Subcutaneous preadipocyte (primary cell): ENCODE results near the gene RHBDL2. TPM values are rescaled to one million over a fixed set of nuclear protein-coding genes. Genes with fewer than 3 reads are reported as not detected.

ENCODE experiments used
- small RNA-seq: library from RNA; depleted of rRNA; stranded (forward); fragments of <200 nt; gene quantifications from one replicate; pipeline ENCODE3, GENCODE V24; 2012
- total RNA-seq: library from RNA; depleted of rRNA; stranded (reverse); fragments of >200 nt; gene quantifications from 2 replicates; pipeline ENCODE4 v1.2.3, GENCODE V29; 2012

The RHBDL2 gene
- 0.37 and 0.39 TPM in 2 replicates for total RNA-seq

GRCh38 chr1:38941527-38942019 is at the start of gene RHBDL2:
Gene RHBDL2 (minus strand): TSS chr1:38941830. CDS start chr1:38919212, 22,618 bp downstream.

GRCh38 chr1:38990738-38991637 is 49.4 kb upstream of the RHBDL2 start, which contains the start of gene AKIRIN1:
Gene AKIRIN1 (plus strand): TSS chr1:38991276. CDS start chr1:38991381, 105 bp downstream.

DNA sequence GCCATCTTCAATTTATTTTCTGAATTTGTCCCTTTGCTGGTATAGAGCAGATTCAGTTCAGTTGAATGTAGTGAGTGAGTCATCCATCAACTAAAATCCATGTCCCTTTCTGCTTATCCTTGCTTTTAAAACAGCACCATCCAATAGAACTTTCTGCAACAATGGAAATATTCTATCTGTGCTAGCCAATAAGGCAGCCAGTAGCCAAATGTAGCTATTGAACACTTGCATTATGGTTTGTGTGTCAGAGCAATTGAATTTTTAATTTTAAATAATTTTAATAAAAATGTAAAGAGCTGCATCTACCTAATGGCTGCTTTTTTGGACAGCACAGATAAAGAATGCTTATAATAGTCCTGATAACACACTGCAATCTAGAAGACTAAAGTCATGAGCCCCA is 60.1 kb downstream of the RHBDL2 start, which contains the start of gene GJA9:
TSS of gene GJA9 (minus strand) at position 101 of the 400 bp plus-strand sequence. CDS start 5,489 bp downstream, outside the sequence.

GRCh38 chr1:38873027-38873969 is 68.3 kb downstream of the RHBDL2 start, which contains the start of gene MYCBP:
Gene MYCBP (minus strand): TSS chr1:38873348. CDS start chr1:38873305, 43 bp downstream.

DNA sequence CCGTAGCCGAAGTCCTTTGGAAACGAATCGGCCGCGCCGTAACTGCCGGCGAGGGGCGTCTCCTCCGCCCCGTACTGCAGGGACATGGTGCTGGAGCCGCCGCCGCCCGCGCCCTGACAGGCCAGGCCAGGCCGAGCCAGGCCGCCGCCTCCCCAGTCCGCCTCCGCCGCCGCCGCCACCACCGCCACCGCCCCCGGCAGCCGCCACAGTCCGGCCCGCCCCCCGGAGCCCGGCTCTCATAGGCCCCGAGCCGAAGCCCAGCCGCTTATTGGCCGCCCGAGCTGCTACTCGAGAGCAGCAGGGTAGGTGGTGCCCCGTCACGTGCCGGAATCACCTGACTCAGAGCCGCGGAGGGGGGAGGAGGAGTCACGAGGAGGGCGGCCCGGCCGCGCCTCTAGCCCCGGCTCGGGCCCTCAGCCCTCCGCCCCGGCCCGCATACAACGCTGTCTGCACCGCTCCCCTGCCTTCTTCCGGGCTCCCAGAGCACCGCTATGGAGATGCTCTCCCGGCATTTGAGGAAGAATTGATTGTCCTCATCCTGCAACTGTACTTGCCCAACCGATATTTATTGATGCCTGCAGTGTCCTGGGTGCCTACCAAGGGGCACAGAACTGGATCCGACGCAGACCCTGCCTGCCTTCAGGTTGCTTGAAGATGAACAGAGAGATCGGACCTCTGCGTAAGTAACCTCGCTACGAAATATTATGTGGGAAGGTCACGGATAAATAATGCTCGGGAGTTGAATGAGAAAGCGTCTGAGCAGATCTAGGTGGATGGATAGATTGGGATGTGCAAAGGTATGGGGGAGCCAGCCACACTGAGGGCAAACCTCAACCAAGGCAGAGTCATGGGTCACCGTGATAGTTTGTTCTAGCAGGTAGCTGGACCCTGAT is 81.8 kb downstream of the RHBDL2 start, which contains the start of gene RRAGC:
TSS of gene RRAGC (minus strand) at position 212 of the 893 bp plus-strand sequence. CDS start at position 86, 126 bp downstream.

Small RNAs within 50 kb of the gene (small RNA-seq; reads per million reads assigned to genes)
- gene GJA9-MYCBP (not detected), gene RF00019 (not detected), gene RNU6-605P (not detected)

Other genes starting within 250 kb of the RHBDL2 start
- gene RRAGC, start 82.1 kb downstream of the RHBDL2 start, total RNA-seq = 20.5 and 25.4 TPM in 2 replicates
- 6.6 and 10.0 TPM in 2 replicates for gene MYCBP, start 68.5 kb downstream of the RHBDL2 start, total RNA-seq
- gene GJA9, start 60.2 kb downstream of the RHBDL2 start, total RNA-seq = under 0.01 TPM in 1 of 2 replicates, not detected in the other
- gene AKIRIN1, start 49.4 kb upstream of the RHBDL2 start, total RNA-seq = 27.6 and 49.5 TPM in 2 replicates
- gene NDUFS5, start 84.5 kb upstream of the RHBDL2 start, total RNA-seq = 175 and 309 TPM in 2 replicates